Cerebellar nuclear complex (tissue), 1 donor: Measurements from ENCODE around the gene NXPE2.

ENCODE experiments used
- DNase-seq, 2 experiments: peaks; one replicate each; lab custom pipeline; 2025; lab: John Stamatoyannopoulos, UW

The NXPE2 gene

GRCh38 chr11:114745150-114745671 lies 66.9 kb downstream of the NXPE2 start:
- DNase-seq: no peak

GRCh38 chr11:114746013-114746412 lies 67.7 kb downstream of the NXPE2 start:
- no peak for DNase-seq
